Sigmoid colon (tissue), 4 donors: ENCODE results near the gene ZNF566.

ENCODE experiments used
- EP300 ChIP-seq, 4 donors: sonication (generic); formaldehyde crosslinking; IDR thresholded peaks; one replicate each; pipeline ENCODE4 v1.6.1; 2017; ENCODE audit warnings: antibody characterized with exemption in 4 of 4
- POLR2A ChIP-seq, 2 donors: fragments of 450-650 bp; IDR thresholded peaks; one replicate each; pipeline ENCODE4 v1.6.1; 2016; ENCODE audit warnings: antibody characterized with exemption in 2 of 2, mild to moderate bottlenecking in 2 of 2, moderate library complexity in 2 of 2
- TF ChIP-seq, protein P1 (sequence below), 4 experiments: fragments of 450-650 bp in 3 of 4; fragments of 200-600 bp in 1 of 4; IDR thresholded peaks; one replicate each; pipeline ENCODE4 v1.5.1; 2016 to 2019; ENCODE audit warnings: antibody characterized with exemption in 4 of 4, mild to moderate bottlenecking in 3 of 4, moderate library complexity in 2 of 4

DNA sequence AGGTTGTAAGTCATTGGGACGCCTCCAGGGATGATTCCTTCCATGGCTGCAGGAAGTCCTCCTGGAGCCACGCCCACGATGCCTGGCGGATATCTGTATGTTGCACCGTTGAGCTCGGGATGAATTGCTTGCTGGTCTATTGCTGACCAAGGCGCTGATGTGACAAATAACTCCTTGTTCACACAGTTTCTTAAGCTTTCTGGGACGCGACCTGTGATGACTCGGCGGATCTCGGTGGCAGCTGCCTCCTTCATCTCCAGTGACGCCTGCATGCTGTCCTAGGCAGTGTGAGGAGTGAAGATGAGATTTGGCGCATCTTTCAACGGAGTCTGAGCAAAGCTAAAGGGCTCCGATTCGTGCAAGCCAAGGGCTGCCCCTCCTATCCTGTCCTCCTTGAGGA is 7.6 kb upstream of the ZNF566 start:
- TF ChIP-seq, protein P1, sequence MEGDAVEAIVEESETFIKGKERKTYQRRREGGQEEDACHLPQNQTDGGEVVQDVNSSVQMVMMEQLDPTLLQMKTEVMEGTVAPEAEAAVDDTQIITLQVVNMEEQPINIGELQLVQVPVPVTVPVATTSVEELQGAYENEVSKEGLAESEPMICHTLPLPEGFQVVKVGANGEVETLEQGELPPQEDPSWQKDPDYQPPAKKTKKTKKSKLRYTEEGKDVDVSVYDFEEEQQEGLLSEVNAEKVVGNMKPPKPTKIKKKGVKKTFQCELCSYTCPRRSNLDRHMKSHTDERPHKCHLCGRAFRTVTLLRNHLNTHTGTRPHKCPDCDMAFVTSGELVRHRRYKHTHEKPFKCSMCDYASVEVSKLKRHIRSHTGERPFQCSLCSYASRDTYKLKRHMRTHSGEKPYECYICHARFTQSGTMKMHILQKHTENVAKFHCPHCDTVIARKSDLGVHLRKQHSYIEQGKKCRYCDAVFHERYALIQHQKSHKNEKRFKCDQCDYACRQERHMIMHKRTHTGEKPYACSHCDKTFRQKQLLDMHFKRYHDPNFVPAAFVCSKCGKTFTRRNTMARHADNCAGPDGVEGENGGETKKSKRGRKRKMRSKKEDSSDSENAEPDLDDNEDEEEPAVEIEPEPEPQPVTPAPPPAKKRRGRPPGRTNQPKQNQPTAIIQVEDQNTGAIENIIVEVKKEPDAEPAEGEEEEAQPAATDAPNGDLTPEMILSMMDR (IDR thresholded peaks at IDR 0.05), result no peak
- TF ChIP-seq POLR2A (IDR thresholded peaks at IDR 0.05) (no peak), EP300 (IDR thresholded peaks at IDR 0.05) (no peak)
